Pancreas (tissue), 10 donors: ENCODE data around the gene MAP2. TPM values are rescaled to one million over a fixed set of nuclear protein-coding genes. Genes with fewer than 3 reads are reported as not detected.

Source experiments
- ATAC-seq, 4 donors: fragments of 200-7000 bp; cut with Tn5 transposase; one replicate each; pipeline versions ENCODE4 v1.8.0 to v1.9.1; 2020; ENCODE audit warnings: mild to moderate bottlenecking in 4 of 4, moderate library complexity in 4 of 4
- DNase-seq, 6 donors: peaks; one replicate each; pipeline ENCODE4 v3.0.0-alpha.2; 2020
- FAIRE-seq: peaks from 2 replicates; lab custom pipeline; 2012; peaks lifted over from hg19 to GRCh38; lab: Jason Lieb, UNC
- H3K27ac ChIP-seq, 4 donors: fragments of 200-600 bp; sonication (generic); 1 replicate in 3 of 4; 2 replicates in 1 of 4; pipeline versions ENCODE4 v1.5.0 to v1.8.0; 2020
- H3K27me3 ChIP-seq, 4 donors: fragments of 200-600 bp; one replicate each; pipeline ENCODE4 v1.8.0; 2021
- H3K36me3 ChIP-seq, 3 donors: fragments of 200-600 bp; sonication (generic) in 1 of 3; one replicate each; pipeline versions ENCODE4 v1.5.0 to v1.8.0; 2020 to 2021
- H3K4me1 ChIP-seq, 3 donors: fragments of 200-600 bp; one replicate each; pipeline ENCODE4 v1.8.0; 2021
- H3K4me3 ChIP-seq, 4 donors: fragments of 200-600 bp; sonication (generic) in 2 of 4; one replicate each; pipeline versions ENCODE4 v1.5.0 to v1.8.0; 2020 to 2021
- H3K9me3 ChIP-seq, 4 donors: fragments of 200-600 bp; one replicate each; pipeline ENCODE4 v1.8.0; 2021
- whole genome bisulfite sequencing, 2 donors: extraction: QIAGEN DNeasy Blood & Tissue Kit; methylation state at CpG; one replicate each; pipeline ENCODE4 v1.1.7; 2013; 5-methylcytosine and 5-hydroxymethylcytosine counted together
- intact Hi-C, 3 donors: fragments of 100-400 bp; cut with DNase I; formaldehyde crosslinking; loops; one replicate each; pipeline versions ENCODE4 v1.11.1 to v1.14.2; 2022
- polyA plus RNA-seq, 2 donors: library from polyadenylated mRNA; stranded (reverse); fragments of 200-250 nt; gene quantifications; one replicate each; pipeline ENCODE4 v1.2.3, GENCODE V29; 2013
- total RNA-seq, 6 donors: library from RNA; stranded (reverse); fragmentation: NEBNext Ultra II Directional in 4 of 6; extraction: Animal tissue kit (Norgen Biotek cat#: 25700) in 4 of 6; gene quantifications; one replicate each; pipeline versions ENCODE4 v1.2.1 to v1.2.4, GENCODE V29; 2021 to 2023
- TF ChIP-seq, protein P1 (sequence below), 4 donors: fragments of 200-600 bp; sonication (generic) in 3 of 4; IDR thresholded peaks; one replicate each; pipeline versions ENCODE4 v1.5.0 to v1.8.0; 2021; ENCODE audit warnings: antibody characterized with exemption in 4 of 4
- donor health status: healthy with polysubstance abuse.
- donor health status: DM: no; HTN: no; CAD: no; lungs with moderate emphysema.
- donor health status: DM: no; HTN: no; CAD: no.
- donor health status: control.
- donor health status: control.
- donor health status: Bipolar disorder and iron deficiency.
- donor health status: DM: yes; HTN: yes; CAD: no.
- donor health status: DM: no; HTN: no; CAD: no.
- donor health status: DM: no; HTN: no; CAD: no.
- donor health status: DM: yes; HTN: yes; CAD: no.

MAP2 gene
- total and polyA plus RNA-seq, 8 donors, result 6.9 to 23.9 (median 11.2) TPM

DNA sequence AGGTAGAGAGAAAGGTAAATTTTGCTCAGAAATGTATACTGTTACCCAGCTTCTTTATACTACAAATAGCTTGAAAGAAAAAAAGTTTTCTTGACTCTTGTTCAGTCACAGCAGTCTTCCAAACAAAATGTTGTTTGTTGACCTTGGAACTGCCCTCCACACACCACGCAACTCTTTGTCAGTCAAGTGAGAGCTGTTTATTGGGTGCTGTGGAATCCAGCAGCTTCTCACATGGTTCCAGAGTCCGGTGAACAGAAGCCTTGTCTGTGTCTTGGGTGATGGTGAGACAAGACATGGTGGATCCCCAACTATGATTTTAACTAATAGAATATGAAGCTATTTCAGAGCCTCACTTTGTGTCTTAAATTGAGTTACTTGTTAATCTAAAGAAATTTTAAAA, 112.5 kb downstream of the MAP2 start:
- ATAC-seq (peak in 1 of 4 donors; percentile 35), FAIRE-seq (no peak), DNase-seq (no peak)
- Histone ChIP-seq H3K4me1 (no peaks in the 10 kb centered on the region), H3K36me3 (no peaks in the 10 kb centered on the region), H3K27me3 (no peaks in the 10 kb centered on the region), H3K9me3 (no peaks in the 10 kb centered on the region), H3K4me3 (no peak overlapping the region), H3K27ac (no peak overlapping the region)
- WGBS, 2 donors, result 37% methylated on average over 2 of the region's 2 CpGs
- intact Hi-C loops, result no loop called here
- TF ChIP-seq, protein P1, sequence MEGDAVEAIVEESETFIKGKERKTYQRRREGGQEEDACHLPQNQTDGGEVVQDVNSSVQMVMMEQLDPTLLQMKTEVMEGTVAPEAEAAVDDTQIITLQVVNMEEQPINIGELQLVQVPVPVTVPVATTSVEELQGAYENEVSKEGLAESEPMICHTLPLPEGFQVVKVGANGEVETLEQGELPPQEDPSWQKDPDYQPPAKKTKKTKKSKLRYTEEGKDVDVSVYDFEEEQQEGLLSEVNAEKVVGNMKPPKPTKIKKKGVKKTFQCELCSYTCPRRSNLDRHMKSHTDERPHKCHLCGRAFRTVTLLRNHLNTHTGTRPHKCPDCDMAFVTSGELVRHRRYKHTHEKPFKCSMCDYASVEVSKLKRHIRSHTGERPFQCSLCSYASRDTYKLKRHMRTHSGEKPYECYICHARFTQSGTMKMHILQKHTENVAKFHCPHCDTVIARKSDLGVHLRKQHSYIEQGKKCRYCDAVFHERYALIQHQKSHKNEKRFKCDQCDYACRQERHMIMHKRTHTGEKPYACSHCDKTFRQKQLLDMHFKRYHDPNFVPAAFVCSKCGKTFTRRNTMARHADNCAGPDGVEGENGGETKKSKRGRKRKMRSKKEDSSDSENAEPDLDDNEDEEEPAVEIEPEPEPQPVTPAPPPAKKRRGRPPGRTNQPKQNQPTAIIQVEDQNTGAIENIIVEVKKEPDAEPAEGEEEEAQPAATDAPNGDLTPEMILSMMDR (IDR thresholded peaks at IDR 0.05), result no peak

DNA sequence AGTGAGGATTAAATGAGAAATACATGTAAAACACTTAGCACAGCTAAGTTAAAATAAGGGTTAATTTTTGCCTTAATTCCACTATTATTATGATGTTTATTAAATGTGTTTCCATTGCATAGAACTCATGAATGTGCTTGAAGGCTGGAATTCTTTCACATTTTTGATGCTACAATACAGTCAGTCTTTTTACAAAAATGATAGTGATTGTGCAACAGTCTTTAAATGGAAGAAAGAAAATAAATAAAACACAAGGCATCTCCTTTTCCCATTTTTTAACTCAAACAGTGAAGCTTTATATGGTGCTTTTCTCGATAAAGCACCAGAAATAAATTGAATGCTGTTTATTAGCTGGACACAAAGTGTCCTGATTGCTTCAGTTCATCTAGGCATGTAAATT, 123.9 kb downstream of the MAP2 start:
- H3K4me1 ChIP-seq, result no peaks in the 10 kb centered on the region
- WGBS, 2 donors, result 77 to 80% methylated on average over 1 of the region's 1 CpG
- ATAC-seq, result no peak
- no peak overlapping the region for H3K4me3 ChIP-seq
- DNase-seq, result no peak
- intact Hi-C loops, result no loop called here
- H3K36me3 ChIP-seq, result no peaks in the 10 kb centered on the region
- no peaks in the 10 kb centered on the region for H3K27me3 ChIP-seq
- TF ChIP-seq, protein P1 (IDR thresholded peaks at IDR 0.05), result no peak
- no peak overlapping the region for H3K27ac ChIP-seq
- H3K9me3 ChIP-seq, result no peaks in the 10 kb centered on the region
- no peak for FAIRE-seq

DNA sequence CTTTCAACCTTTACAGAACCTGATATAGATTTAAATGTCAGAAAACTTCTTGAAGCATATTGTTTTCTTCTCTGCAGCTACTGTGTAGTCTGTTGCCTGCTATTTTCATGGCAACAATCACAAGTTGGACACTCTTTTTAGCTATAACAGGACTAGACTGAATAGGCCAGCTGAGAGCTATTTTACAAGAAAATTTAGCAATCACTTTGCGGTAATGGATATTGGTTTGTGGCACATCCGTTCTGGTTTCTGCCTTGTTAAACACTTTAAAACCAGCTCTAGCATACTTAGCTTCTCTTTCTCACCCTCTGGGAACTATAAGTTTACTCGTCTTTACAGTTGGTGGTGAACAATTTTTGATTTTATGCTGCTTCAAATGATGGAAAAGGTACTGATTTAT, 125.7 kb downstream of the MAP2 start:
- Histone ChIP-seq H3K27ac (no peak overlapping the region), H3K36me3 (no peaks in the 10 kb centered on the region), H3K4me3 (no peak overlapping the region), H3K27me3 (no peaks in the 10 kb centered on the region), H3K4me1 (no peaks in the 10 kb centered on the region), H3K9me3 (no peaks in the 10 kb centered on the region)
- DNase-seq (no peak), ATAC-seq (no peak), FAIRE-seq (no peak)
- TF ChIP-seq, protein P1 (IDR thresholded peaks at IDR 0.05), result no peak
- intact Hi-C loops, result no loop called here
- 87 to 89% methylated on average over 3 of the region's 3 CpGs for WGBS, 2 donors

DNA sequence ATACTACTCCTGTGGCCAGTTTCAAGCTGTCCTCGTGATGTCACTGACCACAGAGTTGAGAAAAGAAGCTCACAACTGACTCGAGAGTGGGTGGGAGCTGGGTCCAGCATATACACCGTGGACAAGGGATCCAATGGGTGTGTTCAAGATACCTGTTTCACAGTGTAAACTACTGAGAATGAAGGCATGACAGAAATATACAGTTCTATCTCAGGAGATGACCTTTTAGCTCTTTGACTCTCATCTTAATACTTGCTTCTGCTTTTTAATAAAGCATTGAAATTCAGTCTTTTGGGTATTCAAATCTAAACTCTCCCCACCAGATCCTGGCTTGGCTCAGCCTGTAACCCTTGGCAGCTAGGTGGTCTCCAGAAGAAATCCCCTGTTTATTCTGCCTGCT, 130.1 kb downstream of the MAP2 start:
- no peaks in the 10 kb centered on the region for H3K4me1 ChIP-seq
- no peaks in the 10 kb centered on the region for H3K36me3 ChIP-seq
- FAIRE-seq (no peak), ATAC-seq (no peak), DNase-seq (no peak)
- intact Hi-C loops, result loop anchor here in 2 of 3 donors (10.0 kb wide), 2 partner anchors 129 to 219 kb away; partner anchors contain the start of gene MAP2 (in 2 of the 2)
- H3K27me3 ChIP-seq, result no peaks in the 10 kb centered on the region
- WGBS, 2 donors, result 64 to 88% methylated on average over 3 of the region's 3 CpGs
- H3K4me3 ChIP-seq, result no peak overlapping the region
- H3K27ac ChIP-seq, result no peak overlapping the region
- TF ChIP-seq, protein P1 (IDR thresholded peaks at IDR 0.05), result no peak
- no peaks in the 10 kb centered on the region for H3K9me3 ChIP-seq

DNA sequence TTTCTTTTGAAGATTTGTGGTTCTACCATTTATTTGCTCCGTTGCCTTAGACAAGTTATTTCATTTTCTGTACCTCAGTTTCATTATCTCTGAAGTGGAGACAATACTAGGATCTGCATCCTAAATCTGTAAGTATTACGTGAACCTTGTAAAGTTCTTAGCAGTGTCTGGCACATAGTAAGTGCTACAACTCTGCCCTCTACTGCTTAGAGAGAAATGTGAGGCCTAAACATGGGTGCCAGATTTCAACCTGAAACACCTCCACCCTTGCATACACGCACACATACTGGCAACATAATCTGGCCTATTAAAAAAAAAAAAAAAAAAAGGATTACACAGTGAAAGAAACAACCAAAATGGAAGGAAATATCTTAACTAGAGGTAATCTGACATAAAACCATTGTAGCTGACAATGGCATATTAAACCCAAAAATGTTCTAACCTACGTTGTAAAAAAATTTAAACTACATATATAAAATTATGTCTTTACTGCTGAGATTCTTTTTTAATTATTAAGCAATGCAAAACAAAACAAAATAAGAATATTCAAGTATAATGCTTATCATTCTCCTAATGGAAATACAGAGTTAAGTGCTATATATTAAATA, 132.6 kb downstream of the MAP2 start:
- H3K27ac ChIP-seq, result no peak overlapping the region
- DNase-seq, result peak in 1 of 6 donors; percentile 18
- no peaks in the 10 kb centered on the region for H3K4me1 ChIP-seq
- H3K27me3 ChIP-seq, result no peaks in the 10 kb centered on the region
- WGBS, 2 donors, result 55 to 63% methylated on average over 4 of the region's 4 CpGs
- no peaks in the 10 kb centered on the region for H3K9me3 ChIP-seq
- H3K36me3 ChIP-seq, result no peaks in the 10 kb centered on the region
- intact Hi-C loops, result loop anchor here in 2 of 3 donors (10.0 kb wide), 2 partner anchors 132 to 222 kb away; partner anchors contain the start of gene MAP2 (in 2 of the 2)
- no peak overlapping the region for H3K4me3 ChIP-seq
- ATAC-seq, result peak; percentile 53 to 93 (median 86)
- TF ChIP-seq, protein P1 (IDR thresholded peaks at IDR 0.05), result peak in 1 of 4 donors; percentile 23
- peak; percentile 5 for FAIRE-seq
